KG1 (cell line): ENCODE measurements around the gene GPBP1.
A peak's percentile ranks its signal among the peaks of the same experiment; 100 is the strongest.
"Not testable (repeated sequence)": the region's sequence is repeated elsewhere in the genome, so short reads cannot be mapped to it uniquely, and the experiment has no call there.

ENCODE experiments used
- DNase-seq: peaks from one replicate; lab custom pipeline; 2025; lab: John Stamatoyannopoulos, UW

Gene GPBP1

DNA sequence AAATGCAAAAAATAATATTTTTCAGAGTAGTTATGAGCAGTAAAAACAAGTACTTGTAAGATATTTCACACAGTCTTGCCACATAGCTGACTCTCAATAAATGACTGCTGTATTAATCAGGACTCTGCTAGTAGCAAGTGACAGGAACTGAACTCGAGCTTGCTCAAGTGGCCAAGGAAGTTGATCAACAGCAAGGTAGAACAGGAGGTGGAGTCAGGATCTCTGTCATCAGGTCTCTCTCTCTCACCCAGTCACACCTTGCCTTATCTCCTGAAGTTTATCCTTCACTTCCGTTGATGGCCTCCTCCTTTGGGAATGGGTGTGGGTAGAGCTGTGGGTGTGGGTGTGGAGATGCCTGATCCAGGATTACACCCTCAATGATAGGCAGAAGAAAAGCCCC lies 107.0 kb downstream of the GPBP1 start:
- no peak for DNase-seq

DNA sequence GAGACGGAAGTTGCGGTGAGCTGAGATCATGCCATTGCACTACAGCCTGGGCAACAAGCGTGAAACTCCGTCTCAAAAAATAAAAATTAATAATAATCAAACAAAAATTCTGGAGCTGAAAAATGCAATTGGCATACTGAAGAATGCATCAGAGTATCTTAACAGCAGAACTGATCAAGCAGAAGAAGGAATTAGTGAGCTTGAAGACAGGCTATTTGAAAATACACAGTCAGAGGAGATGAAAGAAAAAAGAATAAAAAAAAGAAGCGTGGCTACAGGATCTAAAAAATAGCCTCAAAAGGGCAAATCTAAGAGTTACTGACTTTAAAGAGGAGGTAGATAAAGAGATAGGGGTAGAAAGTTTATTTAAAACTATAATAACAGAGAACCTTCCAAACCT lies 111.2 kb downstream of the GPBP1 start:
- not testable (repeated sequence) for DNase-seq

DNA sequence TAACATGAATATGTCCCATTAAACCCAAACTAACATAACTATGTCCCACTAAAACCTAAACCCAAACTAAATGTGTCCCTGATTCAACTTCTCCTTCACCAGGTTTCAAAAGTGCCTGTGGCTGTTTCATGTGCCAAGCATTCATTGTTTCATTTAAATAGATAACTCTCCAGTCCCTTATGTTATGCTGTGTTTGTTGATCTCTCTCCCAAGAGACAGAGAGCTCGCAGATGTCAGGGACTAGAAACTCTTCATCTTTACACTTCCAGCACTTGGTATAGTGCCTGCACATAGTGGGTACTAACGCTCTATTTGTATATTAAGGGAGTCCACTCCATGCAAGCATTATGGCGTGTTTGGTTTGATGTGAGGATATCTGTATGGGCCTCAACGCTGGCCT lies 118.0 kb downstream of the GPBP1 start:
- DNase-seq = no peak

DNA sequence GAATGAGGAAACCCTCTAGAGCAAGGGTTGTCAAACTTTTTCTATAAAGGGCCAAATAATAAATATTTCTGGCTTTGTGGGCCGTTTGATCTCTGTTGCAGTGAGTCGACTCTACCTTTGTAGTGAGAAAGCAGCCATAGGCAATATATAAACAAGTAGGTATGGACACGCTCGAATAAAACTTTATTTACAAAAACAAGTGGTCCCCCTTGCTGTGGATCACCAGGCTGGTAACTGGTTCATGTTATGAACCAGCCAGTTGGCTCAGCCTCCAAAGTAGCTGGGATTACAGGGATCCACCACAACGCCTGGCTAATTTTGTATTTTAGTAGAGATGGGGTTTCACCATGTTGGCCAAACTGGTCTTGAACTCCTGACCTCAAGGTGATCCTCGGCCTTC lies 118.5 kb downstream of the GPBP1 start:
- no peak for DNase-seq

DNA sequence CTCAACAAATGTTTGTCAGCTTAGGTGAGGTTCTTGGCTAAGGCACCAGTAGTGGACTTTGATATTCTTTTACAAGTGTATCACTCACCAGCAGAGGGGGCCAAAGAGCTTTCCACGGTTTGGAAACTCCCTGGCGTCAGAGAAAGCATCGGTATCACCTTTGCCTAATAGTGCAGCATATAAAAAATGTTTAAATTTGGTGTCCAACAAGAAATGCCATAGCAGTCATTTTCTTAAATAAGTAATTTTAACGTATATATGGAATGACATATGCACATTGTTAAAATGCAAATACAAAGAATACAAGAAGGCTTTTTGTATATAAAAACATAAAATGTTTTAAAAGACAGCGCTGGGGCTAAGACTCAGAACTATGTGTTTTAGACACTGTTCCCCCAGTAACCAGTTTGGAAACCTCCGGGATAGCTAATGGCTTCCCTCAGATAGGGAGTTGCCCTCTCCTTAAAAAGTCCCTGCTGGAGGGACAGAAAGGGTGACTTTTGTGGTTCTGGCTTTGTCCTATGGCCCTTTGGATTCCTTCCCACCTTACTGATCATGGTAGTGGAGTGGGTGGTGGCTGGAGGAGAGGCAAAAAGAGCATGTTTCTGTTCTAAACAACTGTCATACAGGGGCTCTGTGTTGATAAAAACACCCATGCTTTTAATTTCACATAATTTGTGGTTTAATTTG lies 124.6 kb downstream of the GPBP1 start:
- peak; percentile 87 for DNase-seq

DNA sequence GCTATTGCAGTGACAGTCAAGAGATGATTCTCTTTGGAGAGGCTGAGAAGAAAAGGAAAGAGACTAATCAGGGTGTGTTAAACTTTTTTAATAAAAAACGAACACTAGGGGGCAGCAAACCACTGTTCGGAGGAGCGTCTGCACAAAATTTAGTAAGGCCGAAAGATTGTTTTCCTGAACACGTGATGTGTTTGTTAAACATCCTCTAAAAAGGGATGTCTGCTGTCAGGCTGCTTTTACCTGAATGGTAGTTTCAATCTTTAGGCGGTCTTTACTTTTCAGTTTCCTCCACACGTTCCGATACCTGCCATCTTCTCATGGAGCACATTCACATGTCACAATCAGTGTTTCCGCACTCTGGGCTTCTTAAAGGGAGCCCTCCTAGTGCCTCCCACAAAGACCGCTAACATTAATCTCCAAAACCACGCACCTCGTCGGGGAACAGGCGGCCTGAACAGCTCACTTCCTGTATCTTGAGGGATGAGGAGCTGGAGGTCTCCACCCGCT lies 125.2 kb downstream of the GPBP1 start:
- peak; percentile 52 for DNase-seq

DNA sequence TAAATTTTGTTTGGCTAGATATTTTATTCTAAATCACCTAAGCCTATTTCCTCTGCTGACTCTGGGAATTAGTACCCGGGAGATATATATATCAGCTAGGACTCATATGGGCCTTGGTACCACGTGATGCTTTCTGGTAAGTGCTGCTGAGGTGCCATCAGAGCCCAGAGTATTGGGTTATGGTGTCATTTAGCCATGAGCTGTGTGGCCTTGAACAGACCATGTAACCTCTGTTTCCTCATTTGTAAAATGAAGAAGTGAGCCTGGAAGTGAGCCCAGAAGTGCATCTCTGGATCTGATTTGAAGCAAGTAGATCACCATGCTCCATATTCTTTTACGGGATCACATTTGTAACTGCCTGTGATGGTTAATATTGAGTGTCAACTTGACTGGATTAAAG lies 126.1 kb downstream of the GPBP1 start:
- DNase-seq = no peak

DNA sequence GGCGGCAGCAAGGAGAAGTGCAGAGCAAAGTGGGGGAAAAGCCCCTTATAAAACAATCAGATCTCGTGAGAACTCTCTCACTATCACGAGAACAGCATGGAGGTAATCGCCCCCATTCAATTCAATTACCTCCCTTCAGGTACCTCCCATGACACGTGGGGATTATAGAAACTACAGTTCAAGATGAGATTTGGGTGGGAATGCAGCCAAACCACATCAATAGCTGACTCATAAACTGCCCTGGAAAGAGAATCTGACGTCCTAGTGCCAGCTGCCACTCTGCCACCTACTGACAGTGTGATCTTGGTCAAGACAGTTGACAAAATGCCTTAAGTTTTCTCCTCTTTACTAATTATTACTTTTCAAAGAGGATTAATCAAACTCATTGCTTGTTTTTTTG lies 128.3 kb downstream of the GPBP1 start:
- DNase-seq = no peak

DNA sequence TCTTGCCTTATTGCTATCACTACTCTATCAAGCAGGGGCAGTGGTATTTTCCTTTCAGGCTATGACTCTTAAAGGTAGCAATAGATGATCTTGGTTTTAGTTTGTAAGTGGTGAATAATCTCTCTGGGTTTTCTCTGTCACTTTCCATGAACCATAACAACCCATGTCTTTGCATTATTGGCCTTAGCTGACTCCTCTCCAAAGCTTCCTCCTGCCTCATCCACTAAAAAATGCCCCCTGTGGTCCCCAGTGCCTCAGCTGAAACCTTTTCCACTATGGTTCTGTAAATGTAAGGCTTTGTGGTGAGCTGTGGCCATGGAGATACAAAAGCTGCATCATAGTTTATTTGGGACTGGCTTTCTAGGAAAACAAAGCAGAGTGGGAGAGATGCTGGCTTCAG lies 128.8 kb downstream of the GPBP1 start:
- no peak for DNase-seq

DNA sequence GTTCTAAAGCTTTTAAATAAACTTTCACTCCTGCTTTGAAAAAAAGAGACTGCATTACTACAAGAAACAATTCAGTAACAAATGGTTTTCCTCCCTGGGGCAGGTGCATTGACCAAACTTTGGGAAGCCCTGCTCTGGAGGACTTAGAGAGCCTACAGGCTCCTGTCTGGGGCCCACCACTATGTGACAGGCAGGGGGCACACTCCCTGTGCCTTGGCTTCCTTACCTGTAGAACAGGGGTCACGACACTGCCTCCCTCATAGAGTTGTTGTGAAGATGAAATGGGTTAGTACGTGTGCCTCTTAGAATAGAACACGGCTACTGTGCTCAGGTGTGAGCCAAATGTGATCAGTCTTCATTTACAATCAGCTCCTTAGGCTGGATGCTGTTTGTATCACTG lies 130.1 kb downstream of the GPBP1 start:
- DNase-seq = no peak

DNA sequence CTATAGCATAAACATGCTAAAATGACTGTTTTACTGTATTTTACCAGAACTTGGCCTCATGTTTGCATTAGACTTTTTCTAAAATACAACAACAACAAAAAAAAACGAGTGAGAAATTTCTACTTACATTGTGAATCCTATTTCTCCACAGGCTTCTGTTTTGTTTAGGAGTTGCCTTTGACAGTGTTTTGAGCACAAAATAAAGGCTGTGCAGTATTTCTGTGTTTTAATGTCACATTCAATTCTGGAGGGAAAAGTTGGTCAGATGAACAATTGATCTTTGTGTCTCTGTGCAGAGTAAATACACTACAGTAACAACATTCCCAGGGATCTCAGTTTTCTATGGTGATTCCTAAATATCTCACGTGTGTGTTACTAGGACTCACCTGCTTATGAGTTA lies 131.1 kb downstream of the GPBP1 start:
- DNase-seq = no peak

DNA sequence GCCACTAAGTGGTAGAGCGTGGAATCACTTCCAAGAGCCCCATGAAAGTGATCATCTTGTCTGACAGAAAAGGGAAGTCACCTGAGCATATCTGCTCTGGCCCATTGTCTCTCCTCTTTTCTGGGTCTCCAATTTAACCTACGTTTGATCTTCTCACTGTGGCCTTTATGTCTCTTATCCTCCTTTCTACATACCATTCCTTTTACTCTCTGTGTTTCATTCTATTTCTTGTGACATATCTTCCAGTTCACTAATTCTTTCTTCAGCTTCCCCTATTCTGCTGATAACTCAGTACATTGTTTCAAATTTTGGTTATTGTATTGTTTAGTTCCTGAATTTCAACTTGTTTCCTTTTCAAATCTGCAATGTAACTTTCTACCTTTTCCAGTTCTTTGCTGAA lies 132.5 kb downstream of the GPBP1 start:
- no peak for DNase-seq

DNA sequence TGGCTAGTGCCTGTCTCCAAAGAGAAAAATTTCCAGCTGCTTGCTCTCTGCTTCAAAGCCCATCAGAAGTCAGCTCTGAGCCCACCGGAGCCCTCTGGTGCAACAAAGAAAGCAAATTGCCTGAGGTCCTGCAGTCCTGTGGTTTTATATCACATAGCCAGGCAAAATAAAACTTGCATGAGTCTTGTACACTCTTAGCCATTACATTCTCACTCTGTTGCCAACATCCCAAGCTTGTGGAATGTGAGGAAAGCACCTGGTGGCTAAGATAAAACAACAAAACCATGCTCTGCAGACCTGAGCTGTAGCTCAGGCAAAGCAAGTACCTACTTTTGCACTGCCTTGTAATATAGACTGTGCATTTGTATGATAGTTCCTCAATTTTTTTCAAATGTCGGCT lies 133.7 kb downstream of the GPBP1 start:
- DNase-seq = no peak

DNA sequence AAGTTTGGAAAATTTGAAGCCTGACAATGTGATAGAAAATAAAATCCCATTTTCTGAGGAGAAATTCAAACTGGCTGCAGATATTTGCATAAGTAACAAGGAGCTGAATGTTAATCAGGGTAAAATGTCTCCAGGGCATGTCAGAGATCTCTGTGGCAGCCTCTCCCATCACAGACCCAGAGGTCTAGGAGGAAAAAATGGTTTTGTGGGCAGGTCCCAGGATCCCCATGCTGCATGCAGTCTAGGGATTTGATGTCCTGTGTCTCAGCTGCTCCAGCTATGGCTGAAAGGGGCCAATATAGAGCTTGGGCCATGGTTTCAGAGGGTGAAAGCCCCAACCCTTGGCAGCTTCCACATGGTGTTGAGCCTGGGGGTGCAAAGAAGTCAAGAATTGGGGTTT lies 135.2 kb downstream of the GPBP1 start:
- not testable (repeated sequence) for DNase-seq

DNA sequence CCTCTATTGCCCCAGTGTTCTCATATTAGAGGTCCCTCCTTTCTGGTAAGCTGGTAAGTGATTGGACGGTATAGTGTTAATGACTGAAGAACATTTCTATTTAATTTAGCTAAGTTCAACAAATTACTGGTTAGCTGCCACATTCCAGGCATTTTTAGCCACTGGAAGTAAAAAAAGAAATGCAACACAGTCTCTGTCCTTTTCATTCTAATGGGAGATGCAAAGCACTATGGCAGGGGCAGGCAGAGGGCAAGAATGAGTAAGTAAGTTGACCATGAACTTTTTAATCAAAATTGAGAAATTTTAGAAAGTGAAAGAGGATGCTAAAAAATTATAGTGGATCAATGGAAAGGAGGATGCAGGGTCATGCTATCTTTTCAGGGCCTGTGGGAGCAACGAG lies 137.4 kb downstream of the GPBP1 start:
- no peak for DNase-seq

DNA sequence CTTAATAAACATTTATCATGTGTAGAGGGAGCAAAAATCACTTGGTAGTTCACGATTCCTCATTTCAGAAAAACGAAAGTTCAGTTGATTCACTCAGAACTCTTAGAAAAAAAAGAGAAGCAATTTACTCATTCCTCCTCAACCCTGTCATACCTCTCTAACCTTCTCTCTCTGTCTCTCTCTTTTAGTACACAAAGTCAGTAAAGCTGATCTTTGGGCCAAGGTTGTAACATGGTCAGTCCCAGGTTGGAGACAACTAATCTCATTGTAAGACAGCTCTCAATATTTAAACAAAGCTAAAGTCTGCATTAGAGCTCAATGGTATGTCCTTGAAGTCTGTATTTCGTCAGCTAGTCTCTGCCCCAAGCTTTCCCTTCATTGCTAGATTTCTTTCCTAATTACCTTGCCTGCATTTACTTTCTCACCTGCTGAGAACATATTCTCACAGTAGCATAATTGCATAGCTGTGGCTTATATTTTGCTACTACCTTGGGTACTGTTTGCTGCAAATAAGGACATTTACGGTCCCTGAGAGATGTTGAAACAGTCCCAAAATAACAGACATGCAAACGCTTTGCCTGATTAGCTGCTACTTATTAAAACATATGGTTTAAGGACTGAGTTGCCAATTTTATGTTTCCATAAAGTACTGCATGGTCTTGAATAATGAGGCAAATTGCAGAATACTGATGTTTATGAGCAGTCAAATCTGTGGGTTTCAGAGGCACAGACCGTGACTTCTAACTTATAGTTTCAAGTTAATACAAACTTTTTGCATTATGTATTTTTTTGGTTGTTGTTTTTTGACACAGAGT lies 138.3 kb downstream of the GPBP1 start:
- no peak for DNase-seq

DNA sequence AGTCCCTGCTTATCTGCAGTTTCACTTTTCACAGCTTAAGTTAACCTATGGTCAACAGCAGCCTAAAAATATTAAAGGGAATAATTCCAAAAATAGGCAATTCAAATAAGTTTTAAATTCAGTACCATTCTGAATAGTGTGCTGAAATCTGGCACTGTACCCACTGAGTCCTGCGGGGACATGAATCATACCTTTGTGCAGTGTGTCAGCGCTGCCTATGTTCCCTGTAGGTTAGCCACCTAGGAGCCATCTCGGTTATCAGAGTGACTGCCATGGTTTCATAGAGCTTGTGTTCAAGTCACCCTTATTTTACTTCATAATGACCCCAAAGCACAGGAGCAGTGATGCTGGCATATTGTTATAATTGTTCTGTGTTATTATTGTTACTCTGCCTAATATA lies 139.9 kb downstream of the GPBP1 start:
- no peak for DNase-seq
